ENCODE measurements around the gene BEND7. TPM values are rescaled to one million over a fixed set of nuclear protein-coding genes. Genes with fewer than 3 reads are reported as not detected.

BEND7 gene
- total RNA-seq, 1 donor = 9.0 TPM

- TF ChIP-seq, protein P1, sequence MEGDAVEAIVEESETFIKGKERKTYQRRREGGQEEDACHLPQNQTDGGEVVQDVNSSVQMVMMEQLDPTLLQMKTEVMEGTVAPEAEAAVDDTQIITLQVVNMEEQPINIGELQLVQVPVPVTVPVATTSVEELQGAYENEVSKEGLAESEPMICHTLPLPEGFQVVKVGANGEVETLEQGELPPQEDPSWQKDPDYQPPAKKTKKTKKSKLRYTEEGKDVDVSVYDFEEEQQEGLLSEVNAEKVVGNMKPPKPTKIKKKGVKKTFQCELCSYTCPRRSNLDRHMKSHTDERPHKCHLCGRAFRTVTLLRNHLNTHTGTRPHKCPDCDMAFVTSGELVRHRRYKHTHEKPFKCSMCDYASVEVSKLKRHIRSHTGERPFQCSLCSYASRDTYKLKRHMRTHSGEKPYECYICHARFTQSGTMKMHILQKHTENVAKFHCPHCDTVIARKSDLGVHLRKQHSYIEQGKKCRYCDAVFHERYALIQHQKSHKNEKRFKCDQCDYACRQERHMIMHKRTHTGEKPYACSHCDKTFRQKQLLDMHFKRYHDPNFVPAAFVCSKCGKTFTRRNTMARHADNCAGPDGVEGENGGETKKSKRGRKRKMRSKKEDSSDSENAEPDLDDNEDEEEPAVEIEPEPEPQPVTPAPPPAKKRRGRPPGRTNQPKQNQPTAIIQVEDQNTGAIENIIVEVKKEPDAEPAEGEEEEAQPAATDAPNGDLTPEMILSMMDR (IDR thresholded peaks at IDR 0.05; ENCODE audit: extremely low read depth, low read depth, low read length) = no peak
- DNase-seq (ENCODE audit: insufficient read length, low spot score, missing footprints) = no peak
- Histone ChIP-seq H3K27ac (ENCODE audit: low read depth, low read length) (no peak overlapping the region), H3K4me3 (ENCODE audit: insufficient read depth, low read length) (no peak overlapping the region), H3K4me1 (ENCODE audit: insufficient read depth, low read length) (no peaks in the 10 kb centered on the region), H3K4me2 (ENCODE audit: insufficient read depth, low read length) (no peak overlapping the region), H3K79me2 (ENCODE audit: insufficient read depth, low read length) (no peaks in the 10 kb centered on the region), H3K36me3 (ENCODE audit: insufficient read depth, low read length) (no peaks in the 10 kb centered on the region), H3K9me3 (ENCODE audit: low read depth, low read length) (no peaks in the 10 kb centered on the region), H3K27me3 (ENCODE audit: insufficient read depth, low read length) (no peaks in the 10 kb centered on the region), H2AFZ (ENCODE audit: low read length) (no peak overlapping the region), H4K20me1 (ENCODE audit: insufficient read depth, low read length) (no peaks in the 10 kb centered on the region)
These were observed 13.3 kb downstream of the BEND7 start for GRCh38 chr10:13515467-13515866.

- Histone ChIP-seq H3K27me3 (ENCODE audit: insufficient read depth, low read length) (no peaks in the 10 kb centered on the region), H3K4me3 (ENCODE audit: insufficient read depth, low read length) (no peak overlapping the region), H3K4me2 (ENCODE audit: insufficient read depth, low read length) (no peak overlapping the region), H3K79me2 (ENCODE audit: insufficient read depth, low read length) (no peaks in the 10 kb centered on the region), H2AFZ (ENCODE audit: low read length) (no peak overlapping the region), H4K20me1 (ENCODE audit: insufficient read depth, low read length) (no peaks in the 10 kb centered on the region), H3K36me3 (ENCODE audit: insufficient read depth, low read length) (no peaks in the 10 kb centered on the region), H3K9me3 (ENCODE audit: low read depth, low read length) (no peaks in the 10 kb centered on the region), H3K4me1 (ENCODE audit: insufficient read depth, low read length) (no peaks in the 10 kb centered on the region), H3K27ac (ENCODE audit: low read depth, low read length) (no peak overlapping the region)
- no peak for DNase-seq (ENCODE audit: insufficient read length, low spot score, missing footprints)
- TF ChIP-seq, protein P1 (IDR thresholded peaks at IDR 0.05; ENCODE audit: extremely low read depth, low read depth, low read length) = no peak
These were observed 14.5 kb downstream of the BEND7 start for GRCh38 chr10:13514296-13514695.

- Histone ChIP-seq H3K4me1 (ENCODE audit: insufficient read depth, low read length) (no peaks in the 10 kb centered on the region), H3K79me2 (ENCODE audit: insufficient read depth, low read length) (no peaks in the 10 kb centered on the region), H3K36me3 (ENCODE audit: insufficient read depth, low read length) (no peaks in the 10 kb centered on the region), H3K9me3 (ENCODE audit: low read depth, low read length) (no peaks in the 10 kb centered on the region), H3K27ac (ENCODE audit: low read depth, low read length) (no peak overlapping the region), H4K20me1 (ENCODE audit: insufficient read depth, low read length) (no peaks in the 10 kb centered on the region), H3K4me2 (ENCODE audit: insufficient read depth, low read length) (no peak overlapping the region), H3K27me3 (ENCODE audit: insufficient read depth, low read length) (no peaks in the 10 kb centered on the region), H2AFZ (ENCODE audit: low read length) (no peak overlapping the region), H3K4me3 (ENCODE audit: insufficient read depth, low read length) (no peak overlapping the region)
- TF ChIP-seq, protein P1 (IDR thresholded peaks at IDR 0.05; ENCODE audit: extremely low read depth, low read depth, low read length) = no peak
- no peak for DNase-seq (ENCODE audit: insufficient read length, low spot score, missing footprints)
These were observed 16.2 kb downstream of the BEND7 start for GRCh38 chr10:13512564-13512963.

DNA sequence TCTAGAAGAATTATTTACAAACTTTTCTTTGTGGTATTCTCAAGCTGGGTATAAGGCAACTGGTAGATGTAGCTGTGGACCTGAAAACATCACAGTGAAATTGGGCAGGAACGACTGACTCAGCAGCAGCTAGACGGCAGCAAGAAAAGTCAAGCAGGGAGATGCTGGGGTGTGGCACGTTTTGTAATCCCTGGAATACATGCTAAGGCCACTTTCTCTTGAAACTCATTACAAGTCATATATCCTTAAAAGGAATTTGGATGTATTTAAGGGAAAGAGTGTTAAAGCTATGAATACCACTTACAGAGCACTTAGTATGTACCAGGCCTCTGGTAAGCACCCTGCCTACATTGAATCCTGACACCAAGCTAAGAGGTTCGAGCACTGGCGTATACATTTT lies 17.4 kb downstream of the BEND7 start:
- TF ChIP-seq, protein P1 (IDR thresholded peaks at IDR 0.05; ENCODE audit: extremely low read depth, low read depth, low read length) = no peak
- Histone ChIP-seq H3K4me1 (ENCODE audit: insufficient read depth, low read length) (no peaks in the 10 kb centered on the region), H3K9me3 (ENCODE audit: low read depth, low read length) (no peaks in the 10 kb centered on the region), H3K4me3 (ENCODE audit: insufficient read depth, low read length) (no peak overlapping the region), H3K27ac (ENCODE audit: low read depth, low read length) (no peak overlapping the region), H3K36me3 (ENCODE audit: insufficient read depth, low read length) (no peaks in the 10 kb centered on the region), H4K20me1 (ENCODE audit: insufficient read depth, low read length) (no peaks in the 10 kb centered on the region), H3K27me3 (ENCODE audit: insufficient read depth, low read length) (no peaks in the 10 kb centered on the region), H3K4me2 (ENCODE audit: insufficient read depth, low read length) (no peak overlapping the region), H2AFZ (ENCODE audit: low read length) (no peak overlapping the region), H3K79me2 (ENCODE audit: insufficient read depth, low read length) (no peaks in the 10 kb centered on the region)
- DNase-seq (ENCODE audit: insufficient read length, low spot score, missing footprints) = no peak
